H1 (cell line): Measurements from ENCODE around the gene KRTAP19-8. TPM values are rescaled to one million over a fixed set of nuclear protein-coding genes. Genes with fewer than 3 reads are reported as not detected.

ENCODE experiments used
- CTCF ChIA-PET: fragments of 300-600 bp; sonication (Branson Sonifier 250); formaldehyde crosslinking; loops from one replicate; lab custom pipeline; 2021; ENCODE audit not compliant: partially characterized antibody; lab: Charles Lee
- POLR2A ChIA-PET: fragments of 300-600 bp; sonication (Branson Sonifier 250); formaldehyde crosslinking; loops from one replicate; lab custom pipeline; 2021; ENCODE audit warnings: inconsistent platforms; ENCODE audit not compliant: partially characterized antibody; lab: Charles Lee
- DNase-seq, 2 experiments: peaks; one replicate each; pipeline versions ENCODE4 v3.0.0 to v3.0.0-alpha.2; 2010 to 2022; ENCODE audit warnings: low spot score in 2 of 2, low read depth in 1 of 2, mixed read lengths in 1 of 2
- FAIRE-seq: peaks from 2 replicates; lab custom pipeline; 2011; peaks lifted over from hg19 to GRCh38; lab: Jason Lieb, UNC
- H2AFZ ChIP-seq: 2 replicates; pipeline ENCODE4 v1.8.1; 2012; ENCODE audit warnings: low read length, inconsistent platforms
- H2AK5ac ChIP-seq: 2 replicates; pipeline ENCODE4 v1.6.1; 2013; ENCODE audit warnings: low read depth, low read length
- H2BK120ac ChIP-seq: replicated peaks from 2 replicates; pipeline ENCODE3; 2013; ENCODE audit warnings: low read depth, low read length, inconsistent platforms
- H2BK12ac ChIP-seq: 2 replicates; pipeline ENCODE4 v1.6.1; 2013; ENCODE audit warnings: low read depth, low read length
- H2BK15ac ChIP-seq: 2 replicates; pipeline ENCODE4 v1.6.1; 2013; ENCODE audit warnings: low read length
- H2BK20ac ChIP-seq: 2 replicates; pipeline ENCODE4 v1.6.1; 2013; ENCODE audit warnings: low read length
- H2BK5ac ChIP-seq: 2 replicates; pipeline ENCODE4 v1.6.1; 2013; ENCODE audit warnings: low read depth, low read length
- H3K14ac ChIP-seq: 2 replicates; pipeline ENCODE4 v1.6.1; 2013; ENCODE audit warnings: inconsistent platforms; ENCODE audit not compliant: insufficient read length
- H3K18ac ChIP-seq: 2 replicates; pipeline ENCODE4 v1.6.1; 2013; ENCODE audit warnings: low read length; ENCODE audit errors: extremely low read depth
- H3K23ac ChIP-seq: 2 replicates; pipeline ENCODE4 v1.6.1; 2013; ENCODE audit warnings: inconsistent platforms; ENCODE audit not compliant: insufficient read length
- H3K23me2 ChIP-seq: 2 replicates; pipeline ENCODE4 v1.6.1; 2013; ENCODE audit warnings: low read depth, low read length
- H3K27ac ChIP-seq: 2 replicates; pipeline ENCODE4 v1.6.1; 2011; ENCODE audit warnings: low read depth, low read length, inconsistent platforms
- H3K27me3 ChIP-seq, 4 experiments: replicated peaks in 1 of 4; 1 replicate in 1 of 4; 2 replicates in 3 of 4; pipeline versions ENCODE4 v1.6.1 to v1.8.1; 2011 to 2013; ENCODE audit warnings: low read length in 3 of 4, mild to moderate bottlenecking in 3 of 4, inconsistent platforms in 2 of 4, mixed read lengths in 2 of 4, moderate library complexity in 1 of 4; ENCODE audit not compliant: control insufficient read depth in 3 of 4, insufficient read depth in 3 of 4; ENCODE audit errors: extremely low read depth in 1 of 4
- H3K36me3 ChIP-seq, 4 experiments: 2 replicates each; pipeline versions ENCODE4 v1.6.1 to v1.8.1; 2011 to 2013; ENCODE audit warnings: mild to moderate bottlenecking in 4 of 4, low read length in 3 of 4, moderate library complexity in 2 of 4, control low read depth in 1 of 4, inconsistent platforms in 1 of 4; ENCODE audit not compliant: insufficient read depth in 4 of 4, control insufficient read depth in 2 of 4
- H3K4ac ChIP-seq: replicated peaks from 2 replicates; pipeline ENCODE3; 2013; ENCODE audit warnings: low read length, low read depth, mixed read lengths, inconsistent platforms; ENCODE audit not compliant: insufficient read length
- H3K4me1 ChIP-seq, 4 experiments: replicated peaks in 1 of 4; 1 replicate in 1 of 4; 2 replicates in 3 of 4; pipeline versions ENCODE4 v1.6.1 to v1.8.1; 2011 to 2013; ENCODE audit warnings: low read length in 3 of 4, inconsistent platforms in 2 of 4, mixed read lengths in 1 of 4; ENCODE audit not compliant: insufficient read depth in 4 of 4, control insufficient read depth in 3 of 4
- H3K4me2 ChIP-seq, 2 experiments: 2 replicates each; pipeline versions ENCODE4 v1.6.1 to v1.8.1; 2011 to 2013; ENCODE audit warnings: low read depth in 2 of 2, low read length in 2 of 2, control low read depth in 1 of 2, inconsistent platforms in 1 of 2, mild to moderate bottlenecking in 1 of 2; ENCODE audit not compliant: insufficient read depth in 1 of 2
- H3K4me3 ChIP-seq, 4 experiments: fragments of 200-600, 300-600 bp in 1 of 4; sonication (generic), shearing (Covaris generic), sonication (Bioruptor Twin) in 1 of 4; 2 replicates each; pipeline versions ENCODE4 v1.5.1 to v1.8.1; 2011 to 2016; ENCODE audit warnings: low read length in 4 of 4, low read depth in 3 of 4, control low read depth in 2 of 4, inconsistent platforms in 2 of 4, mild to moderate bottlenecking in 2 of 4, mixed read lengths in 1 of 4, moderate library complexity in 1 of 4; ENCODE audit not compliant: insufficient read depth in 2 of 4; ENCODE audit errors: extremely low read depth in 1 of 4
- H3K56ac ChIP-seq: replicated peaks from 2 replicates; pipeline ENCODE3; 2013; ENCODE audit warnings: low read depth, mild to moderate bottlenecking, mixed read lengths, low read length, inconsistent platforms; ENCODE audit not compliant: insufficient read length
- H3K79me1 ChIP-seq: 2 replicates; pipeline ENCODE4 v1.6.1; 2013; ENCODE audit warnings: low read depth, low read length, control low read depth
- H3K79me2 ChIP-seq, 2 experiments: 2 replicates each; pipeline versions ENCODE4 v1.6.1 to v1.8.1; 2012 to 2013; ENCODE audit warnings: low read length in 2 of 2, mild to moderate bottlenecking in 2 of 2, inconsistent platforms in 1 of 2; ENCODE audit not compliant: insufficient read depth in 2 of 2, control insufficient read depth in 1 of 2
- H3K9ac ChIP-seq, 4 experiments: replicated peaks in 1 of 4; 1 replicate in 1 of 4; 2 replicates in 3 of 4; pipeline versions ENCODE4 v1.6.1 to v1.8.1; 2011 to 2013; ENCODE audit warnings: low read depth in 3 of 4, low read length in 3 of 4, control low read depth in 2 of 4, mild to moderate bottlenecking in 2 of 4, moderate library complexity in 2 of 4, inconsistent platforms in 1 of 4; ENCODE audit errors: extremely low read depth in 1 of 4
- H3K9me3 ChIP-seq, 2 experiments: 2 replicates each; pipeline versions ENCODE4 v1.6.1 to v1.8.1; 2012 to 2013; ENCODE audit warnings: mild to moderate bottlenecking in 2 of 2, moderate library complexity in 2 of 2, control low read depth in 1 of 2, inconsistent platforms in 1 of 2, low read depth in 1 of 2, low read length in 1 of 2, mixed read lengths in 1 of 2; ENCODE audit not compliant: insufficient read depth in 2 of 2
- H4K20me1 ChIP-seq, 2 experiments: replicated peaks in 1 of 2; 2 replicates each; pipeline versions ENCODE3 to v1.8.1; 2011 to 2013; ENCODE audit warnings: inconsistent platforms in 2 of 2, low read length in 2 of 2, mild to moderate bottlenecking in 1 of 2; ENCODE audit not compliant: insufficient read depth in 2 of 2, control insufficient read depth in 1 of 2
- H4K5ac ChIP-seq: 2 replicates; pipeline ENCODE4 v1.6.1; 2013; ENCODE audit warnings: low read length, low read depth, mixed read lengths, inconsistent platforms; ENCODE audit not compliant: insufficient read length
- H4K8ac ChIP-seq: 2 replicates; pipeline ENCODE4 v1.8.0; 2013; ENCODE audit warnings: mild to moderate bottlenecking, moderate library complexity, low read length, inconsistent platforms; ENCODE audit not compliant: insufficient read depth; ENCODE audit errors: extremely low read depth
- H4K91ac ChIP-seq: replicated peaks from 2 replicates; pipeline ENCODE3; 2013; ENCODE audit warnings: low read length, mixed read lengths, inconsistent platforms; ENCODE audit not compliant: insufficient read length
- CBX5 ChIP-seq: fragments of 300-800, 300-1000 bp; sonication (generic); IDR thresholded peaks from 2 replicates; pipeline ENCODE4 v1.7.1; 2016; ENCODE audit warnings: antibody characterized with exemption, low read length, low read depth
- CHD2 ChIP-seq: IDR thresholded peaks from 2 replicates; pipeline ENCODE4 v1.6.1; 2012; ENCODE audit warnings: low read length, improper control_type of control experiment
- CTBP2 ChIP-seq: IDR thresholded peaks from 2 replicates; pipeline ENCODE4 v1.7.0; 2011; ENCODE audit warnings: borderline replicate concordance, mild to moderate bottlenecking, moderate library complexity, mixed read lengths, low read length; ENCODE audit not compliant: insufficient read depth, insufficient read length
- GABPA ChIP-seq: IDR thresholded peaks from 2 replicates; pipeline ENCODE4 v1.6.1; 2011; ENCODE audit warnings: mild to moderate bottlenecking, low read length, moderate library complexity, borderline replicate concordance; ENCODE audit not compliant: insufficient read depth
- HDAC2 ChIP-seq, 2 experiments: fragments of 300-600 bp in 1 of 2; sonication (generic) in 1 of 2; IDR thresholded peaks; 2 replicates each; pipeline ENCODE4 v1.6.1; 2011 to 2012; ENCODE audit warnings: low read depth in 2 of 2, low read length in 2 of 2, mild to moderate bottlenecking in 2 of 2, moderate library complexity in 2 of 2, borderline replicate concordance in 1 of 2, inconsistent platforms in 1 of 2
- HDAC6 ChIP-seq: IDR thresholded peaks from one replicate; pipeline ENCODE4 v1.7.1; 2012; ENCODE audit warnings: low read depth, mild to moderate bottlenecking, inconsistent platforms, low read length, moderate library complexity
- JUN ChIP-seq: IDR thresholded peaks from 2 replicates; pipeline ENCODE4 v1.6.1; 2011; ENCODE audit warnings: low read depth, mild to moderate bottlenecking, improper control_type of control experiment, low read length
- MAFK ChIP-seq: IDR thresholded peaks from 2 replicates; pipeline ENCODE4 v1.6.1; 2012; ENCODE audit warnings: low read depth, mild to moderate bottlenecking, improper control_type of control experiment, low read length
- RBBP5 ChIP-seq: IDR thresholded peaks from 2 replicates; pipeline ENCODE4 v1.7.1; 2012; ENCODE audit warnings: low read depth, mild to moderate bottlenecking, inconsistent platforms, low read length, moderate library complexity, borderline replicate concordance
- TBP ChIP-seq: IDR thresholded peaks from 2 replicates; pipeline ENCODE4 v1.6.1; 2011; ENCODE audit warnings: low read depth, low read length, improper control_type of control experiment
- YY1 ChIP-seq: IDR thresholded peaks from 2 replicates; pipeline ENCODE4 v1.6.1; 2011; ENCODE audit warnings: low read depth, mild to moderate bottlenecking, low read length
- WGBS, 2 experiments: shearing (Covaris generic) in 1 of 2; methylation state at CpG; one replicate each; pipeline versions ENCODE4 v1.1.6 to v1.1.7; 2013 to 2015; ENCODE audit warnings: low lambda C conversion rate in 2 of 2, mixed read lengths in 2 of 2, inconsistent platforms in 1 of 2, low coverage in 1 of 2, missing lambda C conversion rate in 1 of 2; ENCODE audit not compliant: insufficient replicate concordance in 2 of 2, insufficient coverage in 1 of 2, insufficient read length in 1 of 2; ENCODE audit errors: extremely low coverage in 1 of 2, missing lambda C conversion rate in 1 of 2; 5-methylcytosine and 5-hydroxymethylcytosine counted together
- polyA plus RNA-seq, 7 experiments: library from polyadenylated mRNA; depleted of rRNA in 3 of 7; stranded (reverse) in 5 of 7; unstranded in 2 of 7; fragments of >200 nt in 5 of 7; fragments of 200-250 nt in 2 of 7; gene quantifications; 1 replicate in 5 of 7; 2 replicates in 1 of 7; 4 replicates in 1 of 7; pipeline versions ENCODE4 v1.2.1 to v1.2.3, GENCODE V29; 2011 to 2013; ENCODE audit warnings: missing spikeins in 2 of 7, mixed read lengths in 2 of 7
- total RNA-seq: library from RNA; stranded (reverse); fragmentation: NEBNext Ultra II Directional; extraction: Animal tissue kit (Norgen Biotek cat#: 25700); gene quantifications from 2 replicates; pipeline ENCODE4 v1.2.1, GENCODE V29; 2021
- TF ChIP-seq, protein P1 (sequence below): IDR thresholded peaks from 2 replicates; pipeline ENCODE4 v1.6.1; 2012; ENCODE audit warnings: low read length, inconsistent platforms

The KRTAP19-8 gene
- total and polyA plus RNA-seq, 2 of the 8 experiments (the other 6 are each of a cell fraction or from before 2014, with no cell fraction given): not detected

DNA sequence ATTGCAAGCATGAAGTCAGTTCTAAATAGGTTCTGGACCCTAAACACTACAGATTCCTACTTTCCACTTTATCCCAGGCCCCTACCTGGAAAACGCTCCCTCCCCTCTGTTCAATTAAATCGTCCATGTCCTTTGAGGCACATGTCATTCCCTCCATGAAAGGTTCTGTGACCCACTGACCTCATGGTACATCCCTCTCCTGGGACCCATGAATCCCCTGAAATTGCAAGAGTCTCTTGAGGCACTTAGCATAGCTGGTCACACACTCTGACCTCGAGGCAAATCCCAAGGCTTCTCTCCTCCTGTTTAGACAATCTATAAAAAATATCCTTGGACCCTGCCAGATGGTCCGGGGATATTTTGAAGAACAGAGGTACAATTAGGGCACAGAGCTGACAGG is 34.3 kb upstream of the KRTAP19-8 start:
- Histone ChIP-seq H3K79me2 (no peaks in the 10 kb centered on the region), H3K4me3 (no peak overlapping the region), H4K5ac (no peak overlapping the region), H3K27ac (no peak overlapping the region), H3K14ac (no peak overlapping the region), H3K79me1 (no peaks in the 10 kb centered on the region), H2BK5ac (no peak overlapping the region), H4K20me1 (no peaks in the 10 kb centered on the region), H4K91ac (no peak overlapping the region), H2BK120ac (no peak overlapping the region), H3K9me3 (no peaks in the 10 kb centered on the region), H3K23me2 (peaks cover 2% of the 10 kb centered on the region; the same call in 1 of the 2 replicates), H3K4me2 (no peak overlapping the region), H2BK20ac (no peak overlapping the region), H3K36me3 (no peaks in the 10 kb centered on the region), H3K18ac (no peak overlapping the region), H3K9ac (no peak overlapping the region), H4K8ac (no peak overlapping the region), H3K23ac (no peak overlapping the region), H3K27me3 (no peaks in the 10 kb centered on the region), H2BK12ac (no peak overlapping the region), H2AFZ (no peak overlapping the region), H3K4ac (no peak overlapping the region), H2BK15ac (no peak overlapping the region), H3K4me1 (no peaks in the 10 kb centered on the region), H2AK5ac (no peak overlapping the region), H3K56ac (no peak overlapping the region)
- POLR2A ChIA-PET: no interaction called here
- no peak for DNase-seq
- WGBS, 2 experiments: 81% methylated on average over 4 of the region's 4 CpGs; no CpG with 5 or more reads in 1 of the 2 experiments
- FAIRE-seq: no peak
- CTCF ChIA-PET: interaction anchor here (1.0 kb wide), 1 partner anchor 211 kb away, joined by 3 read pairs; no protein-coding TSS in a partner anchor
- no peak for TF ChIP-seq HDAC2 (IDR thresholded peaks at IDR 0.05; ENCODE audit: borderline replicate concordance in 1 of 2, low read depth in 2 of 2, low read length in 2 of 2)
- no peak for TF ChIP-seq JUN
- TF ChIP-seq CHD2: no peak
- TF ChIP-seq HDAC6: no peak
- TF ChIP-seq, protein P1, sequence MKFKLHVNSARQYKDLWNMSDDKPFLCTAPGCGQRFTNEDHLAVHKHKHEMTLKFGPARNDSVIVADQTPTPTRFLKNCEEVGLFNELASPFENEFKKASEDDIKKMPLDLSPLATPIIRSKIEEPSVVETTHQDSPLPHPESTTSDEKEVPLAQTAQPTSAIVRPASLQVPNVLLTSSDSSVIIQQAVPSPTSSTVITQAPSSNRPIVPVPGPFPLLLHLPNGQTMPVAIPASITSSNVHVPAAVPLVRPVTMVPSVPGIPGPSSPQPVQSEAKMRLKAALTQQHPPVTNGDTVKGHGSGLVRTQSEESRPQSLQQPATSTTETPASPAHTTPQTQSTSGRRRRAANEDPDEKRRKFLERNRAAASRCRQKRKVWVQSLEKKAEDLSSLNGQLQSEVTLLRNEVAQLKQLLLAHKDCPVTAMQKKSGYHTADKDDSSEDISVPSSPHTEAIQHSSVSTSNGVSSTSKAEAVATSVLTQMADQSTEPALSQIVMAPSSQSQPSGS: no peak
- TF ChIP-seq TBP: no peak
- no peak for TF ChIP-seq RBBP5
- TF ChIP-seq GABPA: no peak
- no peak for TF ChIP-seq CTBP2
- TF ChIP-seq CBX5: no peak
- TF ChIP-seq YY1: no peak
- TF ChIP-seq MAFK: no peak
